Measurements from ENCODE around the gene DEFB132. TPM values are rescaled to one million over a fixed set of nuclear protein-coding genes. Genes with fewer than 3 reads are reported as not detected.

Gene DEFB132
- total and polyA plus RNA-seq, 9 of the 15 experiments (the other 6 are each of a cell fraction or from before 2014, with no cell fraction given), result not detected

GRCh38 chr20:310645-311044 is 53.1 kb downstream of the DEFB132 start:
- H4K20me1 ChIP-seq (replicated peaks; ENCODE audit: control insufficient read depth, insufficient read depth, low read length), result no peaks in the 10 kb centered on the region
- H3K27ac ChIP-seq (ENCODE audit: extremely low read depth, low read depth, low read length), result no peak overlapping the region
- in situ Hi-C loops (cut with MboI), result no loop called here
- no peak overlapping the region for H2AFZ ChIP-seq (ENCODE audit: low read depth, low read length)
- H3K4me3 ChIP-seq, result no peak overlapping the region
- peaks cover 0 to 4% of the 10 kb centered on the region in 2 experiments; a peak in 2 of 5 replicates for H3K4me1 ChIP-seq (replicated peaks in 1 of 2; ENCODE audit: control insufficient read depth in 2 of 2, insufficient read depth in 2 of 2, low read length in 2 of 2)
- no peak overlapping the region for H3K9ac ChIP-seq (ENCODE audit: insufficient read depth in 1 of 2, low read depth in 2 of 2, low read length in 2 of 2)
- H3K27me3 ChIP-seq (ENCODE audit: control insufficient read depth in 2 of 2, insufficient read depth in 2 of 2, low read length in 2 of 2), result no peaks in the 10 kb centered on the region
- no peak for TF ChIP-seq KHSRP (IDR thresholded peaks at IDR 0.05)
- no peak for TF ChIP-seq CEBPG (CRISPR knock-in tag; IDR thresholded peaks at IDR 0.05)
- TF ChIP-seq CEBPG (tag; conservative IDR thresholded peaks at IDR 0.05 in 1 of 2, IDR thresholded peaks at IDR 0.05 in 1 of 2), result peak in 1 of 2 experiments; percentile 63; a peak in 1 of 4 replicates
- peak; percentile 61 for TF ChIP-seq CEBPB (tag; IDR thresholded peaks at IDR 0.05)
- 81% methylated on average over 7 of the region's 7 CpGs for WGBS (ENCODE audit: insufficient coverage, low coverage, missing lambda C conversion rate)
- DNase-seq (ENCODE audit: extremely low read depth in 1 of 4, low spot score in 3 of 4) (no peak), ATAC-seq (no peak), FAIRE-seq (no peak)
- BruUV-seq (replicated peaks), result no TSS peak
- intact Hi-C loops (cut with micrococcal nuclease), result no loop called here
- H3K9me3 ChIP-seq (replicated peaks; ENCODE audit: control insufficient read depth, insufficient read depth, low read depth, low read length), result no peaks in the 10 kb centered on the region
- H3K79me2 ChIP-seq (ENCODE audit: control insufficient read depth, insufficient read depth, low read length), result no peaks in the 10 kb centered on the region
- H3K9me1 ChIP-seq (ENCODE audit: control insufficient read depth, insufficient read depth, low read length), result no peaks in the 10 kb centered on the region
- no peak overlapping the region for H3K4me2 ChIP-seq (ENCODE audit: insufficient read depth, low read length)
- no peaks in the 10 kb centered on the region for H3K36me3 ChIP-seq (ENCODE audit: control insufficient read depth, insufficient read depth, low read length)
- CTCF ChIA-PET (ENCODE audit: low intra/inter-chr PET ratio), result no interaction called here
- POLR2A ChIA-PET, result no interaction called here

Other genes starting within 250 kb of the DEFB132 start
Only the 7 nearest of the 12 such genes appear.
- not detected in 2 replicates for gene DEFB127, start 100.3 kb upstream of the DEFB132 start, total RNA-seq (2014; rRNA removed)
- not detected in 2 replicates for gene DEFB127, start 100.3 kb upstream of the DEFB132 start, total RNA-seq (2014; rRNA removed; fragmentation: Illumina TruSeq; extraction: Trizol)
- not detected in 2 replicates for gene DEFB127, start 100.3 kb upstream of the DEFB132 start, total RNA-seq (2015; rRNA removed; fragmentation: Illumina TruSeq; extraction: Trizol)
- not detected in 2 replicates for gene DEFB127, start 100.3 kb upstream of the DEFB132 start, total RNA-seq (2021)
- not detected in 2 replicates for gene DEFB127, start 100.3 kb upstream of the DEFB132 start, polyA plus RNA-seq (2011; rRNA removed)
- gene DEFB127, start 100.3 kb upstream of the DEFB132 start, polyA plus RNA-seq (2014; fragmentation: Illumina TruSeq; extraction: Trizol), result not detected in 2 replicates
- not detected for gene DEFB127, start 100.3 kb upstream of the DEFB132 start, polyA plus RNA-seq (2014; fragmentation: Nextera tagmentation; extraction: Ambion mirVana)
- gene DEFB127, start 100.3 kb upstream of the DEFB132 start, polyA plus RNA-seq (2014; rRNA removed), result not detected in 2 replicates
- not detected in 2 replicates for gene DEFB128, start 68.0 kb upstream of the DEFB132 start, total RNA-seq (2014; rRNA removed)
- not detected in 2 replicates for gene DEFB128, start 68.0 kb upstream of the DEFB132 start, total RNA-seq (2014; rRNA removed; fragmentation: Illumina TruSeq; extraction: Trizol)
- not detected in 2 replicates for gene DEFB128, start 68.0 kb upstream of the DEFB132 start, total RNA-seq (2015; rRNA removed; fragmentation: Illumina TruSeq; extraction: Trizol)
- gene DEFB128, start 68.0 kb upstream of the DEFB132 start, total RNA-seq (2021), result not detected in 2 replicates
- gene DEFB128, start 68.0 kb upstream of the DEFB132 start, polyA plus RNA-seq (2011; rRNA removed), result not detected in 2 replicates
- gene DEFB128, start 68.0 kb upstream of the DEFB132 start, polyA plus RNA-seq (2014; fragmentation: Illumina TruSeq; extraction: Trizol), result not detected in 2 replicates
- not detected for gene DEFB128, start 68.0 kb upstream of the DEFB132 start, polyA plus RNA-seq (2014; fragmentation: Nextera tagmentation; extraction: Ambion mirVana)
- gene DEFB128, start 68.0 kb upstream of the DEFB132 start, polyA plus RNA-seq (2014; rRNA removed), result not detected in 2 replicates
- gene DEFB129, start 30.5 kb upstream of the DEFB132 start, total RNA-seq (2014; rRNA removed), result not detected in 2 replicates
- not detected in 2 replicates for gene DEFB129, start 30.5 kb upstream of the DEFB132 start, total RNA-seq (2014; rRNA removed; fragmentation: Illumina TruSeq; extraction: Trizol)
- not detected in 2 replicates for gene DEFB129, start 30.5 kb upstream of the DEFB132 start, total RNA-seq (2015; rRNA removed; fragmentation: Illumina TruSeq; extraction: Trizol)
- gene DEFB129, start 30.5 kb upstream of the DEFB132 start, total RNA-seq (2021), result not detected in 2 replicates
- gene DEFB129, start 30.5 kb upstream of the DEFB132 start, polyA plus RNA-seq (2011; rRNA removed), result not detected in 2 replicates
- gene DEFB129, start 30.5 kb upstream of the DEFB132 start, polyA plus RNA-seq (2014; fragmentation: Illumina TruSeq; extraction: Trizol), result not detected in 2 replicates
- gene DEFB129, start 30.5 kb upstream of the DEFB132 start, polyA plus RNA-seq (2014; fragmentation: Nextera tagmentation; extraction: Ambion mirVana), result not detected
- not detected in 2 replicates for gene DEFB129, start 30.5 kb upstream of the DEFB132 start, polyA plus RNA-seq (2014; rRNA removed)
- gene C20orf96, start 33.0 kb downstream of the DEFB132 start, total RNA-seq (2014; rRNA removed), result 1.5 and 2.0 TPM in 2 replicates
- gene C20orf96, start 33.0 kb downstream of the DEFB132 start, total RNA-seq (2014; rRNA removed; fragmentation: Illumina TruSeq; extraction: Trizol), result 2.4 and 3.0 TPM in 2 replicates
- gene C20orf96, start 33.0 kb downstream of the DEFB132 start, total RNA-seq (2015; rRNA removed; fragmentation: Illumina TruSeq; extraction: Trizol), result 2.1 and 2.3 TPM in 2 replicates
- gene C20orf96, start 33.0 kb downstream of the DEFB132 start, total RNA-seq (2021), result 10.1 TPM in 2 replicates
- 11.0 and 22.6 TPM in 2 replicates for gene C20orf96, start 33.0 kb downstream of the DEFB132 start, polyA plus RNA-seq (2011; rRNA removed)
- gene C20orf96, start 33.0 kb downstream of the DEFB132 start, polyA plus RNA-seq (2014; fragmentation: Illumina TruSeq; extraction: Trizol), result 8.4 and 9.8 TPM in 2 replicates
- gene C20orf96, start 33.0 kb downstream of the DEFB132 start, polyA plus RNA-seq (2014; fragmentation: Nextera tagmentation; extraction: Ambion mirVana), result 1 to 10 TPM; 1.7 to 4.2 TPM
- 9.1 and 11.7 TPM in 2 replicates for gene C20orf96, start 33.0 kb downstream of the DEFB132 start, polyA plus RNA-seq (2014; rRNA removed)
- 23.2 and 28.2 TPM in 2 replicates for gene ZCCHC3, start 39.8 kb downstream of the DEFB132 start, total RNA-seq (2014; rRNA removed)
- gene ZCCHC3, start 39.8 kb downstream of the DEFB132 start, total RNA-seq (2014; rRNA removed; fragmentation: Illumina TruSeq; extraction: Trizol), result 10.1 and 10.2 TPM in 2 replicates
- 12.8 and 13.9 TPM in 2 replicates for gene ZCCHC3, start 39.8 kb downstream of the DEFB132 start, total RNA-seq (2015; rRNA removed; fragmentation: Illumina TruSeq; extraction: Trizol)
- gene ZCCHC3, start 39.8 kb downstream of the DEFB132 start, total RNA-seq (2021), result 22.1 and 22.5 TPM in 2 replicates
- 21.2 and 22.0 TPM in 2 replicates for gene ZCCHC3, start 39.8 kb downstream of the DEFB132 start, polyA plus RNA-seq (2011; rRNA removed)
- 16.5 and 17.6 TPM in 2 replicates for gene ZCCHC3, start 39.8 kb downstream of the DEFB132 start, polyA plus RNA-seq (2014; fragmentation: Illumina TruSeq; extraction: Trizol)
- gene ZCCHC3, start 39.8 kb downstream of the DEFB132 start, polyA plus RNA-seq (2014; fragmentation: Nextera tagmentation; extraction: Ambion mirVana), result 1 to 10 TPM; 2.8 to 4.0 TPM
- gene ZCCHC3, start 39.8 kb downstream of the DEFB132 start, polyA plus RNA-seq (2014; rRNA removed), result 22.4 and 23.3 TPM in 2 replicates
- gene SOX12, start 67.8 kb downstream of the DEFB132 start, total RNA-seq (2014; rRNA removed), result 6.5 and 9.2 TPM in 2 replicates
- gene SOX12, start 67.8 kb downstream of the DEFB132 start, total RNA-seq (2014; rRNA removed; fragmentation: Illumina TruSeq; extraction: Trizol), result 1.3 and 1.4 TPM in 2 replicates
- gene SOX12, start 67.8 kb downstream of the DEFB132 start, total RNA-seq (2015; rRNA removed; fragmentation: Illumina TruSeq; extraction: Trizol), result 2.6 and 2.8 TPM in 2 replicates
- gene SOX12, start 67.8 kb downstream of the DEFB132 start, total RNA-seq (2021), result 26.1 and 26.3 TPM in 2 replicates
- 1.8 and 3.5 TPM in 2 replicates for gene SOX12, start 67.8 kb downstream of the DEFB132 start, polyA plus RNA-seq (2011; rRNA removed)
- gene SOX12, start 67.8 kb downstream of the DEFB132 start, polyA plus RNA-seq (2014; fragmentation: Illumina TruSeq; extraction: Trizol), result 6.7 and 7.4 TPM in 2 replicates
- gene SOX12, start 67.8 kb downstream of the DEFB132 start, polyA plus RNA-seq (2014; fragmentation: Nextera tagmentation; extraction: Ambion mirVana), result under 1 TPM; 0.42 to 0.48 TPM
- gene SOX12, start 67.8 kb downstream of the DEFB132 start, polyA plus RNA-seq (2014; rRNA removed), result 6.7 and 9.6 TPM in 2 replicates
- 11.1 and 21.5 TPM in 2 replicates for gene NRSN2, start 89.4 kb downstream of the DEFB132 start, total RNA-seq (2014; rRNA removed)
- gene NRSN2, start 89.4 kb downstream of the DEFB132 start, total RNA-seq (2014; rRNA removed; fragmentation: Illumina TruSeq; extraction: Trizol), result 6.7 and 7.5 TPM in 2 replicates
- 7.8 and 9.6 TPM in 2 replicates for gene NRSN2, start 89.4 kb downstream of the DEFB132 start, total RNA-seq (2015; rRNA removed; fragmentation: Illumina TruSeq; extraction: Trizol)
- 26.7 and 28.5 TPM in 2 replicates for gene NRSN2, start 89.4 kb downstream of the DEFB132 start, total RNA-seq (2021)
- 13.1 and 37.5 TPM in 2 replicates for gene NRSN2, start 89.4 kb downstream of the DEFB132 start, polyA plus RNA-seq (2011; rRNA removed)
- gene NRSN2, start 89.4 kb downstream of the DEFB132 start, polyA plus RNA-seq (2014; fragmentation: Illumina TruSeq; extraction: Trizol), result 24.3 and 24.7 TPM in 2 replicates
- gene NRSN2, start 89.4 kb downstream of the DEFB132 start, polyA plus RNA-seq (2014; fragmentation: Nextera tagmentation; extraction: Ambion mirVana), result 1 to 10 TPM; 7.9 to 8.3 TPM
- gene NRSN2, start 89.4 kb downstream of the DEFB132 start, polyA plus RNA-seq (2014; rRNA removed), result 24.8 and 29.7 TPM in 2 replicates